GM18519 (cell line): ENCODE measurements around the gene EWSR1.
"Not testable (repeated sequence)": the region's sequence is repeated elsewhere in the genome, so short reads cannot be mapped to it uniquely, and the experiment has no call there.

Experiments
- ATAC-seq: cut with Tn5 transposase; IDR thresholded peaks from one replicate; pipeline ENCODE4 v1.9.1; 2021; ENCODE audit warnings: mild to moderate bottlenecking, moderate library complexity; ENCODE audit not compliant: unreplicated experiment, low FRiP score

Gene EWSR1

GRCh38 chr22:29267858-29268510, at the start of gene EWSR1, which contains the start of gene RHBDD3:
Gene EWSR1, plus strand, starts transcription at chr22:29268268. Its CDS starts 69 bp downstream, at chr22:29268337.
Gene RHBDD3, minus strand, starts transcription at chr22:29267981. Its CDS starts 2,355 bp downstream, at chr22:29265626.
- peak; percentile 51 for ATAC-seq

GRCh38 chr22:29218758-29219408, 49.2 kb upstream of the EWSR1 start:
- no peak for ATAC-seq

DNA sequence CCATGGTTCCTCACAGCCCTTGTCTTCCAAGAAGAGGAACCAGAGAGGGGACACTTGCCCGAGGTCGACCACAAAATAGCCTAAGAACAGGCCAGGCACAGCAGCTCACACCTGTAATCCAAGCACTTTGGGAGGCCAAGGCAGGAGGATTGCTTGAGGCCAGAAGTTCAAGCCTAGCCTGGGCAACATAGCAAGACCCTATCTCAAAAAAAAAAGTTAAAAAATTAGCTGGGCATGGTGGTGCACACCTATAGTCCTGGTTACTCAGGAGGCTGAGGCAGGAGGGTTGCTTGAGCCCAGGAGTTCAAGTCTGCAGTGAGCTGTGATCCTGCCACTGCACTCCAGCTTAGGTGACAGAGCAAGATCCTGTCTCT, 48.7 kb upstream of the EWSR1 start:
- ATAC-seq: not testable (repeated sequence)

- ATAC-seq: no peak
These were observed 48.0 kb upstream of the EWSR1 start for GRCh38 chr22:29219881-29220670.

- ATAC-seq: no peak
These were observed 43.8 kb upstream of the EWSR1 start for GRCh38 chr22:29224121-29224858.

DNA sequence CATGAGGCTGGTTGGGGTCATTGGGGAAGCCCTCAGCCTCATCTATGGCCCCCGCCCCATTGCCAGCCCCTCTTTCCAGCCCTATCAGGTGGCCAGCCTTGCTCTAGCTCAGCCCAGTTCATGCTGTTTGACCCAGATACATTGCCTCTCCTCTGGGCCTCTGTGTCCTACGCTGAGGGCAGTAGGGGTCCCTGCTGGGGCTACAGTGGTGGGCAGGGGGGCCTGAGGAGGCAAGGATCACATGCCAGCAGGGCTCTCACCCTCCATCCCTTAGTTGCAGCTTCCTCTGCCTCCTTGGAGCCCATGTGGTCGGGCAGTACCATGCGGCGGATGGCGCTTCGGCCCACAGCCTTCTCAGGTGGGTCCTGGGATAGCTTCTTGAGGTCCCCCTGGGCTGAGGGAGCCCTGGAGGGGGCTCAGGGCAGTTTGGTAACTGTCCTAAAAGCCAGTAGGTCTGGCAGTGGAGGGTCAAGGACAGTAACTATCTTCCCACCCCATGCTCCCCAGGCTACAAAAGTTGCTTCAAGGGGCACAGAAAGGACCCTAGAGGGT, 43.1 kb upstream of the EWSR1 start:
- no peak for ATAC-seq

GRCh38 chr22:29225422-29226090, 42.5 kb upstream of the EWSR1 start:
- no peak for ATAC-seq

DNA sequence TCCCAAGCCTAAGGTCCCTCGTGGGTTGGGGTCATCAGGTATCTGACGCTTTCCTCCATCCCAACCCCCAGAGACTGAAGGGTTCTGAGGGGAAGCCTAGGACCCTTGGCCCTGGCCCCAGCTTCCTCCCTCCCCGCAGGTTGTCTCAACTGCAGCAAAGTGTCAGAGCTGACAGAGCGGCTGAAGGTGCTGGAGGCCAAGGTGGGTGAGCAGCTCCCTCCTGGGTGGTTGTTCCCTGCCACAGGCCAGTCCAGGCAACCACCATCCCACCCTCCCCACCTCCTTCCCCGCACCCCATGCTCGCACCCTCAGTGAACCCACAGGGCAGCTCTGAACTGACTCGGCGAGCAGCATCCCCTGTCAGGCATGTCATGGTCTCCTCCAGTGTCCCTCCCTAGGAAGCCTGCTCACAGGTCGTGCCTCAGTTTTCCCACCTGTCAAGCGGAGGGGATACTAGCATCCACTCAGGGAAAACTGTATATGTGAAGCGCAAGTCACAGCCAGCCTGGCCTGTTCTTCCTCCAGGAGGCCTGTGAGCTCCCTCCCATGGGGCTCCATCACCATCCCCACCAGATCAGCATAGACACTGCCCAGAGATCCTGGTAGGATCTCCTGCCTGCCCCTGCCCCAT, 41.6 kb upstream of the EWSR1 start:
- ATAC-seq: no peak

DNA sequence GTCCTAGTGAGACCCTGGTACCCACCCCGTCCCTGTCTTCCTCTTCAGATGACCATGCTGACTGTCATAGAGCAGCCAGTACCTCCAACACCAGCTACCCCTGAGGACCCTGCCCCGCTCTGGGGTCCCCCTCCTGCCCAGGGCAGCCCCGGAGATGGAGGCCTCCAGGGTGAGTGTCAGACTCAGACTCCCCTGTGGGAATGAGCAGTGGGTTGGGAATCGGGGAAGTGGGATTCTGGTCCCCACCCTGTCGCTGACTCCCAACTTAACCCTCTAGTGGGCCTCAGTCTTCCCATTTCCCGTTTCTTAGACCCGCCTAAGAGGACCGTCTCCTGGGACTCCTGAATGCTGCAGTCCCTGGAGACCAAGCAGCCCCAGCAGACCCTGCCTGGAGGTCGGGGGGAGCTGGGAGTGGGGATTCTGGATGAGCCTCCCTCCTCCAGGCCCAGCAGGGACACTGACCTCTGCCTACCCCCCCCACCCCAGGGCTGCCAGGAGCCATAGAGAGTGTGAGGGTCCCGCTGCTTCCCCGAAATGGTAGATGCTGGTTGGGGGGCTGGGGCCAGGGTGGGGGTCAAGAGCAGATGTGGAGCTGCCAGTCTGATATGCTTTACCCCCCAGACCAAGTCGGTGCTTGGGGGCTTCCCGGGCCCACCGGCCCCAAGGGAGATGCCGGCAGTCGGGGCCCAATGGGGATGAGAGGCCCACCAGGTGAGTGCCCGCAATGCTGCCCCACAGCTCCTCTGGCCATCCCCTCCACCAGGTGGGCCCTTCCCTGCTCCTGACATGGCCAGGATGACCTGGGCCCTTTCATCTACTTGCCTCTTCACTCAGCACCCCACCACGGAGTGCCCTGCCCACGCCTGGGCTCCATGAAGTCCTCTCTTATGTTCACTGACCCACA, 36.8 kb upstream of the EWSR1 start:
- ATAC-seq: no peak

DNA sequence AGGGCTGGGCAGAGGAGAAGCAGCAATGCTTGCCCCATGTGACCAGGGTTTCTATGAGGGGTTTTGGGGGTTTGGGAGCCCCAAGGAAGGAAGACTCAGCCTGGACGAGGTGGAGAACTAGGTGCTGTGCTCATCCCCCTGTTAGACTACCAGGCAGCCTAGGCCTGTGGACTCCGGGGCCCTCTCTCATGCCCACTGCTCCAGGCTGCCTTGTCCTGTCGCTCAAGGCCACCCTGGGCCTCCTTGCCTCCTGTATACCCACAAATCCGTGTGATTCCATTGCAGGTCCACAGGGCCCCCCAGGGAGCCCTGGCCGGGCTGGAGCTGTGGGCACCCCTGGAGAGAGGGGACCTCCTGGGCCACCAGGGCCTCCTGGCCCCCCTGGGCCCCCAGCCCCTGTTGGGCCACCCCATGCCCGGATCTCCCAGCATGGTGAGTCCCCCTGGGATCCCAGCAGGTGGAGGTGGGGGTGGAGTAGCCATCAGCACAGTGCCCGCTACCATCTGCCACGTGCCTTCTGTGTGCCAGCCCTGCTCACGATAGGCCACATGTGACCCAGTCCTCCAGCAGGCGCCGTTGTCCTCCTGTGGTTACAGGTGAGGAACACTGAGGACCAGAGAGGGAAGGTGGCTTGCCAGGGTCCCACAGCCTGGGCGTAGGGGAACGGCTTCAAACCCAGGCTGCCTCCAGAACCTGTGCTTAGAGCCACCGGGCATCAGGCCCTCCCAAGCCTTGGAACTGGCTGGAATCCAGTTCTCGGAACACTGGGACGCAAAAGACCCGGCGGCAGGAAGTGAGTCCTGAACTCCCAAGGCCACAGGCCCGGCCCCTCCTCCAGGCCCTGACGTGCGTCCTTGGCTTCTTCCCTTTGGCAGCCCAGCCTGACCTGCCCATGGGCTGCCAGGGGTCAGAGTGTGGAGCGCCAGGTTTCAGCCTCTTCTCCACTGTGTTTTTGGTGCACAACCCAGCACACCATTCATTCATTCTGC, 35.8 kb upstream of the EWSR1 start:
- no peak for ATAC-seq

GRCh38 chr22:29233277-29233877, 34.7 kb upstream of the EWSR1 start:
- ATAC-seq: no peak

DNA sequence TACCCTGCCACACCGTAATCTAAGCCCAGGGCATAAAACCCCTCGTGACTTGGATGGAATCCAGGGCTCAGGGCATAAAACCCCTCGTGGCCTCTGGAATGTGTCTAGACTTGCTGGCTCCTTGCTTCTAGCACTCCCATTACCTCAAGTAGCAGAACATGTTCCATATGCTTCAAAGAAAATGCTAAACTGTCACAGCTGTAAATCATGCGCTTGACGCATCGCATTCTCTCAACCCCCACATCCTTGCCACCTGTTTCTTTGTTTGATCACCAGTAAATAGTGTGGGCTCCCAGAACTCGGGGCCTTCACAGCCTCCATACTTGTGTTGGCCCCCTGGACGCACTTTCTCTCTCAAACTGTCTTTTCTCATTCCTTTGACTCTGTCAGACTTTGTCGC, 27.6 kb upstream of the EWSR1 start:
- not testable (repeated sequence) for ATAC-seq

DNA sequence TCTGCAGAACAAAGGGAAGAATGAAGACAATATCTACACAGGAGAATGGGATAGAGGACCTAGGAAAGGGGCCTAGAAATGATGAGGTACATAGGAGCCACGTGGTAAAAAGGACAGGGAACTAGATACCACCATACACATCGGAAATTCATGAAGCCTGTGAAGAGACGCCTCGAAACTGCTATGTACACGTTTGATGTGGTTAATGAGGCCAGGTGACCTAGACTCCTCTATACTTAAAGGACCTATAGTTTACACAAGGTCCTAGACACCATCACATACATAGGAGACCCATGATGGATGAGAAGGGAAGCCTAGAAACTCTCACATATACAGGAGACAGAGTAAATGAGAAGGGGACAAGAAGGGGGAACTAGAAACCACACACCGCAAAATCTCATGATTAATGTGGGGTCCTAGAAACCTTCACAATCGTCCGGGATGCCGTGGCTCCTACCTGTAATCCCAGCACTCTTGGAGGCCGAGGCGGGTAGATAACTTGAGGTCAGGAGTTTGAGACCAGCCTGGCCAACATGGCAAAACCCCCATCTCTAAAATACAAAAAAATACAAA, 24.1 kb upstream of the EWSR1 start:
- ATAC-seq: no peak

- no peak for ATAC-seq
These were observed 23.1 kb upstream of the EWSR1 start for GRCh38 chr22:29244785-29245625.

DNA sequence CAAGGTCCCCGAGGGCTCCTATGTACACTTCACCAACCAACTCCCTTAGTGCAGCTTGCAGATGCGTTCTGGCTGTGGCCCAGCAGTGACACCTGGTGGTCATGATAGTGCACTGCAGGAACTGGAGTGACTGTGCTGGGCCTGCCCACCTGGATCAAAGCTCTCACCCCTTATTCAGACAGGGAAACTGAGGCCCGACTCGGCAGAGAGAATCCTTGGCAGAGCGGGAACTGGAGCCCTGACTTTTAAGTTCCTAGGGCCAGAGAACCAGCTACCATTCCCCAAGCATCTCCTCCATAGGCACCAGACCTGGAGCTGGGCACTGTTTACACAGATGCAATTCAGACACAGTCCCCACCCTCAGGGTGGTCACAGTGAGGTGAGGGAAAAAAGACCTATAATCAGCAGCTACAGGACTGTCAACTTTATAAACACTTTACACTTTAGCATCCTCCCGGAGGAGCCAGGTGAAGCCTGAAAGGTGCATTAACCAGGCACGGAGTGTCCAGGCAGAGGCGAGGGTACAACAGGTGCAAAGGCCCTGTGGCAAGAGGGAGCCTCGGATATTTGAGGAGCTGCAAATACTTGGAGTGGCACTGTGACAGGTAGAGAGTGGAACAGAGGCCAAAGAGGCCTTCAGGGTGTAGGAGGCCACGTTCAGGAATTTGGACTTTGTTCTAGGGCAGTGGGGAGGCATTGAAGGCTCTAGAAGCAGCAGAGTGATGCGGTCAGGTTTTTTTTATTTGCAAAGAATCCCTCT, 22.3 kb upstream of the EWSR1 start:
- no peak for ATAC-seq
